ENCODE results near the gene PTGER2. TPM values are rescaled to one million over a fixed set of nuclear protein-coding genes. Genes with fewer than 3 reads are reported as not detected.

The PTGER2 gene
- total RNA-seq, 1 experiment from 2014 or later = 1.6 TPM

GRCh38 chr14:52370406-52370935 is 56.4 kb downstream of the PTGER2 start:
- DNase-seq (ENCODE audit: low read depth) = no peak

GRCh38 chr14:52377940-52378339 is 63.8 kb downstream of the PTGER2 start:
- DNase-seq (ENCODE audit: low read depth) = no peak

Other genes starting within 250 kb of the PTGER2 start
- 29.8 and 35.0 TPM in 2 replicates for gene NID2, start 245.3 kb upstream of the PTGER2 start, total RNA-seq (2014; rRNA removed; shearing (Covaris generic))
- not detected in 2 replicates for gene PTGDR, start 46.6 kb upstream of the PTGER2 start, total RNA-seq (2014; rRNA removed; shearing (Covaris generic))
- gene TXNDC16, start 238.2 kb downstream of the PTGER2 start, total RNA-seq (2014; rRNA removed; shearing (Covaris generic)) = 2.4 and 2.8 TPM in 2 replicates
- 0.49 and 1.1 TPM in 2 replicates for gene GPR137C, start 238.5 kb downstream of the PTGER2 start, total RNA-seq (2014; rRNA removed; shearing (Covaris generic))